HCT116 (cell line): Measurements from ENCODE around the gene PISD. TPM values are rescaled to one million over a fixed set of nuclear protein-coding genes. Genes with fewer than 3 reads are reported as not detected.

Source experiments
- CBX3 ChIP-seq: IDR thresholded peaks from 2 replicates; pipeline ENCODE4 v1.6.1; 2012; ENCODE audit warnings: low read depth
- ELF1 ChIP-seq: IDR thresholded peaks from 2 replicates; pipeline ENCODE4 v1.6.1; 2012; ENCODE audit warnings: low read depth, borderline replicate concordance
- EZH2 ChIP-seq: fragments of 200-600 bp; sonication (generic); IDR thresholded peaks from 2 replicates; pipeline ENCODE4 v1.6.1; 2017; ENCODE audit warnings: antibody characterized with exemption, mixed run types
- FOSL1 ChIP-seq: IDR thresholded peaks from 2 replicates; pipeline ENCODE4 v1.6.1; 2012; ENCODE audit warnings: low read depth
- SIN3A ChIP-seq: IDR thresholded peaks from 2 replicates; pipeline ENCODE4 v1.6.1; 2012; ENCODE audit warnings: low read depth
- SP1 ChIP-seq: IDR thresholded peaks from 2 replicates; pipeline ENCODE4 v1.6.1; 2012; ENCODE audit warnings: low read depth
- YY1 ChIP-seq: IDR thresholded peaks from 2 replicates; pipeline ENCODE4 v1.6.1; 2011; ENCODE audit warnings: low read length, low read depth, moderate library complexity, mild to moderate bottlenecking; ENCODE audit not compliant: insufficient replicate concordance; ENCODE audit errors: extremely low read depth
- ZFX ChIP-seq: fragments of 450-650 bp; IDR thresholded peaks from 2 replicates; pipeline ENCODE4 v1.6.1; 2017
- ZNF274 ChIP-seq: fragments of 200-500 bp; sonication (Bioruptor generic); IDR thresholded peaks from 2 replicates; pipeline ENCODE4 v1.6.1; 2014; ENCODE audit warnings: mild to moderate bottlenecking, low read depth, low read length, inconsistent platforms
- total RNA-seq: library from RNA; stranded (reverse); gene quantifications from one replicate; pipeline ENCODE4 v1.2.1, GENCODE V29; 2021; ENCODE audit not compliant: unreplicated experiment
- TF ChIP-seq, protein P1 (sequence below): IDR thresholded peaks from 2 replicates; pipeline ENCODE4 v1.6.1; 2012; ENCODE audit warnings: low read depth
- TF ChIP-seq, protein P2 (sequence below): IDR thresholded peaks from 2 replicates; pipeline ENCODE4 v1.6.1; 2012
- TF ChIP-seq, protein P3 (sequence below): IDR thresholded peaks from 2 replicates; pipeline ENCODE4 v1.6.1; 2011; ENCODE audit warnings: mild to moderate bottlenecking, low read length, moderate library complexity; ENCODE audit not compliant: insufficient replicate concordance; ENCODE audit errors: extremely low read depth
- TF ChIP-seq, protein P4 (sequence below): IDR thresholded peaks from 2 replicates; pipeline ENCODE4 v1.6.1; 2012

The PISD gene
- total RNA-seq, 1 experiment from 2014 or later, result 47.1 TPM

DNA sequence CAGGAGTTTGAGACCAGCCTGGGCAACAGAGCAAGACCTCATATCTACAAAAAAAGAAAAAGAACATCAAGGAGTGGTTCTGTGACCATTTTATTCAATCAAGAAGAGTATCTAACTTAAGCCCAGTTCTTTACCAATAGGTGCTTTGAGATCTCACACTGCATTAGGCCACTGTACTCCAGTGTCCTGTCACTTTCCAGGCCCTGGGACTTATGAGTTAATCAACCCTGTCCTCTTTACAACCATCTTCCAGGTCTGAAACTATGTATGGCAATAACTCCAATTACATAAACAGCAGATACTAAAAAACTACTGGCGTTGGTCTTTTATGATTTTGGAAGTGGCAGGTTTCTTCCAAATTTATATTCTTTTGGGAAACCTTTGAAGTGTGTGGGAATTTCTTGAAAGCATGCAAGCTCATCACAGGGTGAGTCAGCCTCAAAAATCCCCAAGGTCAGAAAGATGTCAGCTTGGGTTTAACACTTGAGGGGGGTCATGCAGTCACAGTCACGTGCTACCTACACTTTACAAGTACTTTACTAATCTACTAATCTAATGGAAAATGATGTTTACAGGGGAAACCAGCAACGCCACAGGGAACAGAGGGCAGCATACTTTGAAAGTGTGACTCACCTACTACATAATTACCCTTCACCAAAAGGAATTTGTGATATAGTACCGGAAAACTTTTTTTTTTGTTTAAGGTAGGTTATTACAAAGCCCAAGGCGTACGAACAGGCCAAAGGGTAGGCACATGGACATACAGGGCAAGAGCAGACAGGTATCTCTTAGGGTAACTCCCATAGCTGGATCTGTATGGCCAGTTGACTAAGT, 15.6 kb downstream of the PISD start (continued):
- TF ChIP-seq, protein P1, sequence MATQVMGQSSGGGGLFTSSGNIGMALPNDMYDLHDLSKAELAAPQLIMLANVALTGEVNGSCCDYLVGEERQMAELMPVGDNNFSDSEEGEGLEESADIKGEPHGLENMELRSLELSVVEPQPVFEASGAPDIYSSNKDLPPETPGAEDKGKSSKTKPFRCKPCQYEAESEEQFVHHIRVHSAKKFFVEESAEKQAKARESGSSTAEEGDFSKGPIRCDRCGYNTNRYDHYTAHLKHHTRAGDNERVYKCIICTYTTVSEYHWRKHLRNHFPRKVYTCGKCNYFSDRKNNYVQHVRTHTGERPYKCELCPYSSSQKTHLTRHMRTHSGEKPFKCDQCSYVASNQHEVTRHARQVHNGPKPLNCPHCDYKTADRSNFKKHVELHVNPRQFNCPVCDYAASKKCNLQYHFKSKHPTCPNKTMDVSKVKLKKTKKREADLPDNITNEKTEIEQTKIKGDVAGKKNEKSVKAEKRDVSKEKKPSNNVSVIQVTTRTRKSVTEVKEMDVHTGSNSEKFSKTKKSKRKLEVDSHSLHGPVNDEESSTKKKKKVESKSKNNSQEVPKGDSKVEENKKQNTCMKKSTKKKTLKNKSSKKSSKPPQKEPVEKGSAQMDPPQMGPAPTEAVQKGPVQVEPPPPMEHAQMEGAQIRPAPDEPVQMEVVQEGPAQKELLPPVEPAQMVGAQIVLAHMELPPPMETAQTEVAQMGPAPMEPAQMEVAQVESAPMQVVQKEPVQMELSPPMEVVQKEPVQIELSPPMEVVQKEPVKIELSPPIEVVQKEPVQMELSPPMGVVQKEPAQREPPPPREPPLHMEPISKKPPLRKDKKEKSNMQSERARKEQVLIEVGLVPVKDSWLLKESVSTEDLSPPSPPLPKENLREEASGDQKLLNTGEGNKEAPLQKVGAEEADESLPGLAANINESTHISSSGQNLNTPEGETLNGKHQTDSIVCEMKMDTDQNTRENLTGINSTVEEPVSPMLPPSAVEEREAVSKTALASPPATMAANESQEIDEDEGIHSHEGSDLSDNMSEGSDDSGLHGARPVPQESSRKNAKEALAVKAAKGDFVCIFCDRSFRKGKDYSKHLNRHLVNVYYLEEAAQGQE, result no peak
- TF ChIP-seq, protein P2, sequence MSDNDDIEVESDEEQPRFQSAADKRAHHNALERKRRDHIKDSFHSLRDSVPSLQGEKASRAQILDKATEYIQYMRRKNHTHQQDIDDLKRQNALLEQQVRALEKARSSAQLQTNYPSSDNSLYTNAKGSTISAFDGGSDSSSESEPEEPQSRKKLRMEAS, result peak; percentile 76
- TF ChIP-seq, protein P3, sequence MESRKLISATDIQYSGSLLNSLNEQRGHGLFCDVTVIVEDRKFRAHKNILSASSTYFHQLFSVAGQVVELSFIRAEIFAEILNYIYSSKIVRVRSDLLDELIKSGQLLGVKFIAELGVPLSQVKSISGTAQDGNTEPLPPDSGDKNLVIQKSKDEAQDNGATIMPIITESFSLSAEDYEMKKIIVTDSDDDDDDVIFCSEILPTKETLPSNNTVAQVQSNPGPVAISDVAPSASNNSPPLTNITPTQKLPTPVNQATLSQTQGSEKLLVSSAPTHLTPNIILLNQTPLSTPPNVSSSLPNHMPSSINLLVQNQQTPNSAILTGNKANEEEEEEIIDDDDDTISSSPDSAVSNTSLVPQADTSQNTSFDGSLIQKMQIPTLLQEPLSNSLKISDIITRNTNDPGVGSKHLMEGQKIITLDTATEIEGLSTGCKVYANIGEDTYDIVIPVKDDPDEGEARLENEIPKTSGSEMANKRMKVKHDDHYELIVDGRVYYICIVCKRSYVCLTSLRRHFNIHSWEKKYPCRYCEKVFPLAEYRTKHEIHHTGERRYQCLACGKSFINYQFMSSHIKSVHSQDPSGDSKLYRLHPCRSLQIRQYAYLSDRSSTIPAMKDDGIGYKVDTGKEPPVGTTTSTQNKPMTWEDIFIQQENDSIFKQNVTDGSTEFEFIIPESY, result no peak
- TF ChIP-seq CBX3 (peak; percentile 53; the same call in 1 of the 2 replicates), YY1 (no peak), SP1 (peak; percentile 69), ELF1 (no peak), ZNF274 (no peak), SIN3A (peak; percentile 46), ZFX (no peak), EZH2 (no peak), FOSL1 (peak; percentile 80)
- TF ChIP-seq, protein P4, sequence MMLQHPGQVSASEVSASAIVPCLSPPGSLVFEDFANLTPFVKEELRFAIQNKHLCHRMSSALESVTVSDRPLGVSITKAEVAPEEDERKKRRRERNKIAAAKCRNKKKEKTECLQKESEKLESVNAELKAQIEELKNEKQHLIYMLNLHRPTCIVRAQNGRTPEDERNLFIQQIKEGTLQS, result no peak
- TF ChIP-seq, all 23 proteins: peak for 9
